Esophagus (tissue), 2 donors: ENCODE data around the gene FTCD. TPM values are rescaled to one million over a fixed set of nuclear protein-coding genes. Genes with fewer than 3 reads are reported as not detected.
A peak's percentile ranks its signal among the peaks of the same experiment; 100 is the strongest.

Experiments
- H3K27ac ChIP-seq, 2 donors: one replicate each; pipeline ENCODE4 v1.5.1; 2013; ENCODE audit warnings: low read depth in 2 of 2, mild to moderate bottlenecking in 2 of 2, inconsistent platforms in 1 of 2, low read length in 1 of 2, moderate library complexity in 1 of 2
- H3K27me3 ChIP-seq, 2 donors: one replicate each; pipeline ENCODE4 v1.6.1; 2013; ENCODE audit warnings: low read length in 2 of 2, control low read depth in 1 of 2, mild to moderate bottlenecking in 1 of 2; ENCODE audit not compliant: insufficient read depth in 2 of 2, control insufficient read depth in 1 of 2
- H3K36me3 ChIP-seq, 2 donors: one replicate each; pipeline ENCODE4 v1.6.1; 2013; ENCODE audit warnings: low read length in 1 of 2; ENCODE audit not compliant: control insufficient read depth in 2 of 2, insufficient read depth in 2 of 2
- H3K4me1 ChIP-seq, 2 donors: one replicate each; pipeline ENCODE4 v1.6.1; 2013; ENCODE audit warnings: low read length in 1 of 2; ENCODE audit not compliant: control insufficient read depth in 2 of 2, insufficient read depth in 2 of 2
- H3K4me3 ChIP-seq, 2 donors: one replicate each; pipeline ENCODE4 v1.5.1; 2013; ENCODE audit warnings: low read length in 2 of 2, mild to moderate bottlenecking in 2 of 2, low read depth in 1 of 2, moderate library complexity in 1 of 2
- H3K9me3 ChIP-seq, 2 donors: one replicate each; pipeline ENCODE4 v1.6.1; 2013; ENCODE audit warnings: mild to moderate bottlenecking in 2 of 2, low read depth in 1 of 2, low read length in 1 of 2, moderate library complexity in 1 of 2; ENCODE audit not compliant: control insufficient read depth in 2 of 2, insufficient read depth in 1 of 2
- WGBS, 2 donors: extraction: QIAGEN DNeasy Blood & Tissue Kit; methylation state at CpG; one replicate each; pipeline ENCODE4 v1.1.7; 2013; 5-methylcytosine and 5-hydroxymethylcytosine counted together
- polyA plus RNA-seq, 2 donors: library from polyadenylated mRNA; stranded (reverse); fragments of 200-250 nt; gene quantifications; one replicate each; pipeline ENCODE4 v1.2.3, GENCODE V29; 2013
- donor health status: healthy with polysubstance abuse.
- donor health status: Bipolar disorder and iron deficiency.

FTCD gene
- polyA plus RNA-seq, 2 donors, result 0.33 to 0.39 TPM

DNA sequence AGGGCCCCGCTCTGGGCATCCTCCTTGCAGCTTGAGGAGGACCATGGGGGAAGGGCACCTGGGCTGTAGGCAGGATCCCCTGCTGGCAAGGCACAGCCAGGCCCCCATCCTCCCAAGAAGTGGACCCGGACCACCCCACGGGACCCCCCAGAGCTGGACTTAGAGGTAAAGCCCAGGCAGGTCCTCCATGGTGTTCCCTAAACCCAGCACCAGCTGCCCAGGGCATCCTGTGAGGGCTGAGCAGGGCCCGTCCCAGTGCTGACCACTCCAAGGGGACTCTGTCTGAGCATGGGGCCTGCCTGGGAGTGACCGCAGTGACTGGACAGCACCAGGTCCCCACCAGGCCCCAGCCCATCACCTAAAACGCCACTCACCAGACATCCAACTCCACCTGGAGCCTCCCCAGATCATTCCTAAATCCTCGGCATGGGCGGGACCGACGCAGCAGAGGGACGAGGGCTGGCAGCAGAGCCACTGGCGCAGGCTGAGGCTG lies 36.2 kb downstream of the FTCD start:
- Histone ChIP-seq H3K27ac (no peak overlapping the region), H3K27me3 (no peaks in the 10 kb centered on the region), H3K4me1 (peaks cover 0 to 2% of the 10 kb centered on the region in 2 donors), H3K36me3 (peaks cover 8 to 24% of the 10 kb centered on the region in 2 donors), H3K4me3 (no peak overlapping the region), H3K9me3 (peaks cover 0 to 4% of the 10 kb centered on the region in 2 donors)
- WGBS, 2 donors, result 80 to 88% methylated on average over 12 of the region's 12 CpGs

DNA sequence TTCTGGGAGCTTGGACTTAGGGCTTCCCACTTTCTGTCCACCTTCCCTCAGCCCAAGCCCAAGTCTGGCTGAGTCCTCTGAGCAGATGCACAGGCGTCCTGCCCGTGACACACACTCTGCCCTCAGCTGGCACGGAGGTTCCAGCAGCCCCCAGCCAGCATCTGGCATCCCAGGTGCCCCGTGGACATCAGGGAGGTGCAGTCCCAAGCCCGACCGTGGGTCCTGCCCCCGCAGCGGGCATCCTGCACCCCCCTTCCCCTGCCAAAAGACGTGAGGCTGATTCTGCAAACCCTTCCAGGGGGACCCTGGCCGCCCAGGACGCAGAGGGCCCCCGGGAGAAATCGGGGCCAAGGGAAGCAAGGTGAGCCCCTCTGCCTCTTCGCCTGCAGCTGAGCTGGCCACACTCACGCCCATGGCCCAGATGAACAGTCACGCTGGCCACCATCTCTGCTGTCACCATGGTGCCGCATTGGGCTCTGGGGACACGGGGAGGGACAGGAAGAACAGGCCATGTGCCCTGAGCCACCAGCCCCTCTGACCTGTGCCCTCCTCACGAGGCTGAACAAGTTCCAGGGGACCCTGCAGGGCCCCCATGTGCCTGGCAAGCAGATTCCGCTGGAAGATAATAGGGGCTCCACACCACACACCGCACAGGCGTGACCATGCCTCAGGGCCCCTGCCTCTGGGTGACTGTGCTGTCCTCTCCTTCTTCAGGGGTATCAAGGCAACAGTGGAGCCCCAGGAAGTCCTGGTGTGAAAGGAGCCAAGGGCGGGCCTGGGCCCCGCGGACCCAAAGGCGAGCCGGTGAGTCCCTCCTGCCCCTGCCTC lies 36.8 kb downstream of the FTCD start:
- H3K27me3 ChIP-seq, result no peaks in the 10 kb centered on the region
- peaks cover 0 to 2% of the 10 kb centered on the region in 2 donors for H3K4me1 ChIP-seq
- no peak overlapping the region for H3K27ac ChIP-seq
- 86 to 91% methylated on average over 27 of the region's 27 CpGs for WGBS, 2 donors
- no peak overlapping the region for H3K4me3 ChIP-seq
- peaks cover 8 to 24% of the 10 kb centered on the region in 2 donors for H3K36me3 ChIP-seq
- H3K9me3 ChIP-seq, result peaks cover 0 to 4% of the 10 kb centered on the region in 2 donors

DNA sequence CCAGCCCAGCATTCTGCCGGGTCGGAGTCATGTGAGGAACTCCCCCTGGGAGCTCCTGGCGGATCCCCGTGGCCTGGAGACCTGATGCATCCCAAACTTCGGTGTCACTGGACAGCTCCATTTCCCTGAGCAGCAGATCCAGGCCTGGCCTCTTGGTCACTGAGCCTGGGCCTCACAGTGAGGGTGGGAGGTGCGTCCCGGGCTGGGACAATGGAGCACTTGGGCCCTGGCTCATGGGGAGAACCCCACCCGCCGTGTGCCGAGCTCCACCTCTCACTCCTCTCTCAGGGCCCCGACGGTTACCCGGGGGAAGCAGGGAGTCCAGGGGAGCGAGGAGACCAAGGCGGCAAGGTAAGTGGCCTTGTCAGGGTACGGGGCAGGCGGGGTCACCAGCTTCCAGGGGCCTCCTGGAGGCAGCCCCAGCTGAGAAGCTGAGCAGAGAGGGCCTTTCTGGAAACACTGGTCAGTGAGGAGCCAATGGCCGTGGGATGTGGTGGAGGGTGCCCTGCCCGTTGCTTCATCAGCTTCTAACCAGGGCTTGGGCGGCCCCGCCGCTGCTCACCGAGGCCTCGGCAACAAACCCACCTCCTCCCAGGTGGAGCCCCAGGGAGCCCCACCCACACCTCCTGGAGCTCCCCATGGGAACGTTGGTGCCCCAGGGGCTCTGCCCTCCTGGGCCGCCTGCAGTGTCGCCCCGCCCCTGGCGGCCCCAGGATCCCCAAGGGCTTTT lies 37.6 kb downstream of the FTCD start:
- Histone ChIP-seq H3K27me3 (no peaks in the 10 kb centered on the region), H3K4me1 (peaks cover 0 to 2% of the 10 kb centered on the region in 2 donors), H3K27ac (no peak overlapping the region), H3K4me3 (no peak overlapping the region), H3K36me3 (peaks cover 8 to 23% of the 10 kb centered on the region in 2 donors), H3K9me3 (peaks cover 0 to 4% of the 10 kb centered on the region in 2 donors)
- WGBS, 2 donors, result 76 to 77% methylated on average over 29 of the region's 29 CpGs

DNA sequence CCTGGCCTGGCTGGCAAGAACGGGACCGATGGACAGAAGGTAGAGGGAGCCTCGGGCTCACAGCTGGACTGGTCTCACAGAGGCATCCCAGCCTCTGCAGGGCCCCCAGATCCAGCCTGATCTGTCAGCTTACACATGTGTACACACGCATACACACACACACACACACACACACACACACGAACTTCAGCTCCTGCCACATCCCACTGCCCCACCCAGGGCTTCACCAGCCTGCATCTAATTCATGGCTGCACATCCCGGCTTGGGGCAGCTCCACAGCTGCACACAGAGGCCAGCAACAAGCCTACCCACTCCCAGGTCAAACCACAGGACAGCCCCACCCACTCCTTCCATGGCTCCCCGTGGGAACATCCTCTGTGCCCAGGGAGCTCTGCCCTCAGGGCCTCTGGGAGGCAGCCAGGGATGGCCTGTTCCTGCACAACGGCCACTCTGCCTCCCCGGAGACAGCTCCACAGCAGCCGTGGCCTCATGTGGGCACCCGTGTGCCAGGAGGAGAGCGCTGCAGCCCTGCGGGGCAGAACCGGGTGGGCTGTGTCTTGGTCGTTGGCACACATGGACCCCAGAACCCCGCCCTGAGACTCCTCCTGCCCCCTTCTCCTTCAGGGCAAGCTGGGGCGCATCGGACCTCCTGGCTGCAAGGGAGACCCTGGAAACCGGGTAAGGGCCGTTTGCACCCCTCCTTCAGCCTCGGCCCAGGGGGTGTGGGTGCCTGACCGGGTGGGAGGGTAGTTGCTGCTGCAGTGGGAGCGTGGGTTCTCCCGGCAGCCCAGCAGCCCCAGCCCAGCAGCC lies 38.4 kb downstream of the FTCD start:
- 70 to 75% methylated on average over 22 to 24 of the region's 24 CpGs for WGBS, 2 donors
- no peaks in the 10 kb centered on the region for H3K27me3 ChIP-seq
- H3K4me3 ChIP-seq, result no peak overlapping the region
- peaks cover 0 to 4% of the 10 kb centered on the region in 2 donors for H3K9me3 ChIP-seq
- no peaks in the 10 kb centered on the region for H3K4me1 ChIP-seq
- peaks cover 3 to 18% of the 10 kb centered on the region in 2 donors for H3K36me3 ChIP-seq
- peak overlapping the region in 1 of 2 donors; percentile 6 for H3K27ac ChIP-seq

DNA sequence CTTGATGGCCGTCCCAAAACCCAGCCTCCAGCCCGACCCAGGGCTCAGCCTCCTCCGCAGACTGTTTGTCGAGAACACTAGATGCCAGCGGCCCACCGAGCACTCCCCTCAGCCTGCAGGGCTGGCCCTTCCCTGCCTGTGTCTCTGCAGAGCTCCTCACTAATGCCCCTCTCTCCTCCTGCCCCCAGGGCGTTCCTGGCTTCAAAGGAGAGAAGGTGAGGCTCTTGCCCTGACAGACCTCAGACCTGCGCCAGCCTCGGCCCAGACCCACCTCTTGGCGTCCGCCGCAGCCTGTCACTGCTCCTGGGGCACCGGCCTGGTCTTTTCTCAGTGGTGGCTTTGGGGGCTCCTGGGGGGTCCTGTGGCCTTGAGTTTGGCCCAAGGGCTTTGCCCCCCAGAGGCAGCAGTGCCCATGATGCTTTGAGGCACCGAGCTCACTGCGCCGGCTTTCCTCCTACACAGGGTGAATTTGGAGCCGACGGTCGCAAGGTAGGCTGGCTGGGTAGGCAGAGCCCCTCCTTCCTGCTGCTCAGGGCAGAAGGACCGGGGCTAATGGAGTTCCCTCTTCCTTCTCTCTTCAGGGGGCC lies 39.1 kb downstream of the FTCD start:
- H3K9me3 ChIP-seq, result peaks cover 0 to 4% of the 10 kb centered on the region in 2 donors
- H3K36me3 ChIP-seq, result peaks cover 3 to 14% of the 10 kb centered on the region in 2 donors
- no peaks in the 10 kb centered on the region for H3K27me3 ChIP-seq
- 84 to 88% methylated on average over 20 of the region's 20 CpGs for WGBS, 2 donors
- H3K27ac ChIP-seq, result no peak overlapping the region
- no peaks in the 10 kb centered on the region for H3K4me1 ChIP-seq
- H3K4me3 ChIP-seq, result no peak overlapping the region

DNA sequence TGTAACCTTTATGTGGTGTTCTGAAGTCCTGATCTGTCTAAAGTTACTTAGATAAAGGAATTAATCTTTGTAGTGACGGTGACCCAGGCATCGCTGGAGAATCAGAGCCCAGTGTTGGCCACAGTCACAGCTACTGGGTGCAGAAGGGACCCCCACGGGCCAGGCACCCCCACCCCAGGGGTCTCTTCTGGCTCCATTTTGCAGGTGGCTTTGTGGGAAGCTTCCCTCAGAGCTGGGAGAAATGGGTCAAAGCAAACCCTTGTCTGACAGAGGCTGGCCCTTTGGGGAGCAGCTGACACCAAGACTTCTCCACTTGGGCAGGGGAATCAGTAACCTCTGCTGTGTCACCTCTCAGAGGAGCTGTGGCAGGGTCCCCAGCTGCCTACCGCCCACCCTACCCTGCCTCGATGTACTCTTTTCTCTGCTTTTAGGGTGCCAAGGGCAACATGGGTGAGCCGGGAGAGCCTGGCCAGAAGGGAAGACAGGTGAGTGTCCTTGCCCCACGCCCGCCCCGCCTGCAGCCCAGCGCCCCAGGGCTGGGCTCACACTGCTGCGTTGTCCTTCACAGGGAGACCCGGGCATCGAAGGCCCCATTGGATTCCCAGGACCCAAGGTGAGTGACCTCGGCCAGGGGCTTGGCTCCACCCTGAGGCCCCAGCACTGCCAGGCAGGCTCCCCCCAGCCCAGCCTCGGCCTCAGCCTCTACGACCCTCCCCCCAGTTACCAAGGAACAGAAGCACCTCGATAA lies 39.8 kb downstream of the FTCD start:
- Histone ChIP-seq H3K27me3 (no peaks in the 10 kb centered on the region), H3K4me3 (no peak overlapping the region), H3K9me3 (peaks cover 0 to 4% of the 10 kb centered on the region in 2 donors), H3K4me1 (no peaks in the 10 kb centered on the region), H3K27ac (no peak overlapping the region), H3K36me3 (peaks cover 0 to 14% of the 10 kb centered on the region in 2 donors)
- 86 to 91% methylated on average over 17 of the region's 17 CpGs for WGBS, 2 donors

DNA sequence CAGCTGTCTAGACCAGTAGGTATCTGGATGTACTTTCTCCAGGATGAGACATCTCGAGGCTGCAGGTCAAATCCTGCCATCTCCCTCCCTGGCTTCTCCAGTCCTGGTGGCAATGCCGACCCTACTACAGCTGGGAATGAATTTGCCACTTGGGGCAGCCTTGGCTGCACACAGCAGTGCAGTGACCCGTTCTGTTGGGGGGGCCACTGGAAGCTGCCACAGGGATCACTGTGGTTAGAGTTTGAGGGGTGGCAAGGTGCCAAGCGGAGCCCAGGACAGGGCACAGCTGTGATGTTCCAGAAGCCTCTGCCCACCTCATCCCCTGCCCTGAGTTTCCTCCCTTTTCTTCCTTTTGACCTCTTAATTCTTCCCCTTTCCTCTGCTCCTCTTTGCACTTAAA lies 40.4 kb downstream of the FTCD start:
- no peak overlapping the region for H3K27ac ChIP-seq
- H3K36me3 ChIP-seq, result peaks cover 0 to 14% of the 10 kb centered on the region in 2 donors
- WGBS, 2 donors, result 88 to 89% methylated on average over 4 of the region's 4 CpGs

DNA sequence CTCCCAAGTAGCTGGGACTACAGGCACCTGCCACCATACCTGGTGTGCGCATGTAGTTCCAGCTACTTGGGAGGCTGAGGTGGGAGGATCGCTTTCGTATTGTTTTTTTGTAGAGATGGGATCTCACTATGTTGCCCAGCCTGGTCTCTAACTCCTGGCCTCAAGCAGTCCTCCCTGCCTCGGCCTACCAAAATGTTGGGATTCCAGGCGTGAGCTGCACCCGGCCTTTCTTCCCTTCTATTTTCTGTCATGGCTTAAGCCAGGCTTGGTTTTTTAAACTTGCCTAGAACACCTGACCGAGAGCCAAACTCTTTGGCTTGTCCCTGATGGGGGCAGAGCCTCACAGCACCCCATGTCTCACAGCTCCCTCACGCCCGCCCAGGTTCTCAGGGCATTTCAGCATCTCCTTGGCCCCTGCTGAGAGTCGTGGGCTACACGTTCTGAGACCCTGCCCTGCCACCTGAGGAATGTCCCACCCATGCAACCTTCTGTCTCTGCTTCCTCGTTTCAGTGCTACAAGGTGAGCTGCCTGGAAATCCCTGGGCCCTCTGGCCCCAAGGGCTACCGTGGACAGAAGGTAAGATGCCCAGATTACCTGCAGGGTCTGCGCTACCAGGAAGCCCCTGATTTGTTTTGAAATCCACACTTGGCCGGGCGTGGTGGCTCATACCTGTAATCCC lies 41.7 kb downstream of the FTCD start:
- WGBS, 2 donors, result 90 to 92% methylated on average over 16 of the region's 16 CpGs
- Histone ChIP-seq H3K4me3 (no peak overlapping the region), H3K4me1 (peaks cover 0 to 3% of the 10 kb centered on the region in 2 donors), H3K27me3 (no peaks in the 10 kb centered on the region), H3K27ac (no peak overlapping the region), H3K36me3 (peaks cover 0 to 10% of the 10 kb centered on the region in 2 donors), H3K9me3 (peaks cover 0 to 4% of the 10 kb centered on the region in 2 donors)

More for the DNA sequence above, 40.4 kb downstream of the FTCD start:
- Histone ChIP-seq H3K4me1 (no peaks in the 10 kb centered on the region), H3K9me3 (peaks cover 0 to 4% of the 10 kb centered on the region in 2 donors), H3K4me3 (no peak overlapping the region), H3K27me3 (no peaks in the 10 kb centered on the region)
